BJ (cell line): ENCODE results near the gene ZC3H7A. TPM values are rescaled to one million over a fixed set of nuclear protein-coding genes. Genes with fewer than 3 reads are reported as not detected.

ENCODE experiments used
- CTCF ChIA-PET: fragments of 350-600 bp; formaldehyde crosslinking; extraction: SDS; loops from one replicate; lab custom pipeline; 2021; ENCODE audit warnings: antibody characterized with exemption, inconsistent platforms; lab: Yijun Ruan, JAX
- POLR2A ChIA-PET: fragments of 300-600 bp; sonication (Branson Sonifier 250); formaldehyde crosslinking; extraction: SDS; loops from one replicate; lab custom pipeline; 2021; ENCODE audit warnings: antibody characterized with exemption; lab: Charles Lee
- DNase-seq: peaks from one replicate; pipeline ENCODE4 v3.0.0-alpha.2; 2011; ENCODE audit warnings: low read depth
- H3K27me3 ChIP-seq: 2 replicates; pipeline ENCODE4 v1.6.0; 2011; ENCODE audit warnings: low read length; ENCODE audit not compliant: control insufficient read depth, insufficient read depth
- H3K36me3 ChIP-seq: 2 replicates; pipeline ENCODE4 v1.5.1; 2011; ENCODE audit warnings: low read length; ENCODE audit not compliant: control insufficient read depth, insufficient read depth
- H3K4me3 ChIP-seq: 2 replicates; pipeline ENCODE4 v1.5.1; 2011; ENCODE audit warnings: low read depth, mild to moderate bottlenecking, control low read depth, low read length
- polyA plus RNA-seq: library from polyadenylated mRNA; depleted of rRNA; stranded (reverse); fragments of >200 nt; gene quantifications from 2 replicates; pipeline ENCODE4 v1.2.3, GENCODE V29; 2011
- TF ChIP-seq, protein P1 (sequence below): IDR thresholded peaks from 2 replicates; pipeline ENCODE4 v1.5.1; 2011; ENCODE audit warnings: low read depth, mild to moderate bottlenecking, control low read depth, inconsistent platforms, low read length, moderate library complexity; ENCODE audit not compliant: insufficient read depth

ZC3H7A gene
- polyA plus RNA-seq, 1 experiment: 30.4 TPM

DNA sequence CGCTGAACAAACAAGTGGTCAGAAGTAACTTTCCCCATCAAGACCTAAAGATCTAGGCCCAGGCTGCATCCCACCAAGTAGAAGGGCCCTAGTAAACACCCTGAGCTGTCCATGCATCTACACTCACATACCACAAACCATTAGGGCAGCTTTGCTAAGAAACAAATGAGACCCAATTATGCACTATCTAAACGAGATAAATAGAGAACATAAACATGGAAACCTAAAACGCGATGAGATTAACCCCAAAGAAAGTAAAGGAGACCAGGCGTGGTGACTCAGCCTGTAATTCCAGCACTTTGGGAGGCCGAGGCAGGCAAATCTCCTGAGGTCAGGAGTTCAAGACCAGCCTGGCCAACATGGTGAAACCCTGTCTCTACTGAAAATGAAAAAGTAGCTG is 60.2 kb downstream of the ZC3H7A start:
- TF ChIP-seq, protein P1, sequence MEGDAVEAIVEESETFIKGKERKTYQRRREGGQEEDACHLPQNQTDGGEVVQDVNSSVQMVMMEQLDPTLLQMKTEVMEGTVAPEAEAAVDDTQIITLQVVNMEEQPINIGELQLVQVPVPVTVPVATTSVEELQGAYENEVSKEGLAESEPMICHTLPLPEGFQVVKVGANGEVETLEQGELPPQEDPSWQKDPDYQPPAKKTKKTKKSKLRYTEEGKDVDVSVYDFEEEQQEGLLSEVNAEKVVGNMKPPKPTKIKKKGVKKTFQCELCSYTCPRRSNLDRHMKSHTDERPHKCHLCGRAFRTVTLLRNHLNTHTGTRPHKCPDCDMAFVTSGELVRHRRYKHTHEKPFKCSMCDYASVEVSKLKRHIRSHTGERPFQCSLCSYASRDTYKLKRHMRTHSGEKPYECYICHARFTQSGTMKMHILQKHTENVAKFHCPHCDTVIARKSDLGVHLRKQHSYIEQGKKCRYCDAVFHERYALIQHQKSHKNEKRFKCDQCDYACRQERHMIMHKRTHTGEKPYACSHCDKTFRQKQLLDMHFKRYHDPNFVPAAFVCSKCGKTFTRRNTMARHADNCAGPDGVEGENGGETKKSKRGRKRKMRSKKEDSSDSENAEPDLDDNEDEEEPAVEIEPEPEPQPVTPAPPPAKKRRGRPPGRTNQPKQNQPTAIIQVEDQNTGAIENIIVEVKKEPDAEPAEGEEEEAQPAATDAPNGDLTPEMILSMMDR: no peak
- no peak for DNase-seq
- H3K36me3 ChIP-seq: peaks cover 7% of the 10 kb centered on the region
- H3K4me3 ChIP-seq: no peak overlapping the region
- H3K27me3 ChIP-seq: no peaks in the 10 kb centered on the region
- ChIA-PET POLR2A (no interaction called here), CTCF (interaction anchor here (1.8 to 3.4 kb wide), 2 partner anchors 22 to 60 kb away, joined by 5 to 12 read pairs; partner anchors contain the start of gene ZC3H7A)

- ChIA-PET POLR2A (no interaction called here), CTCF (interaction anchor here (1.8 to 3.4 kb wide), 2 partner anchors 21 to 61 kb away, joined by 5 to 12 read pairs; partner anchors contain the start of gene ZC3H7A)
- no peak overlapping the region for H3K4me3 ChIP-seq
- no peaks in the 10 kb centered on the region for H3K27me3 ChIP-seq
- peaks cover 7% of the 10 kb centered on the region for H3K36me3 ChIP-seq
- DNase-seq: no peak
- TF ChIP-seq, protein P1: no peak
Observed at GRCh38 chr16:11735787-11736186, 61.3 kb downstream of the ZC3H7A start.

- TF ChIP-seq, protein P1: no peak
- Histone ChIP-seq H3K27me3 (no peaks in the 10 kb centered on the region), H3K4me3 (no peak overlapping the region), H3K36me3 (peaks cover 9% of the 10 kb centered on the region)
- CTCF ChIA-PET: interaction anchor here (0.8 kb wide), 1 partner anchor 333 kb away, joined by 3 read pairs; no protein-coding TSS in a partner anchor
- POLR2A ChIA-PET: no interaction called here
- no peak for DNase-seq
Observed at GRCh38 chr16:11734653-11735043, 62.4 kb downstream of the ZC3H7A start.

DNA sequence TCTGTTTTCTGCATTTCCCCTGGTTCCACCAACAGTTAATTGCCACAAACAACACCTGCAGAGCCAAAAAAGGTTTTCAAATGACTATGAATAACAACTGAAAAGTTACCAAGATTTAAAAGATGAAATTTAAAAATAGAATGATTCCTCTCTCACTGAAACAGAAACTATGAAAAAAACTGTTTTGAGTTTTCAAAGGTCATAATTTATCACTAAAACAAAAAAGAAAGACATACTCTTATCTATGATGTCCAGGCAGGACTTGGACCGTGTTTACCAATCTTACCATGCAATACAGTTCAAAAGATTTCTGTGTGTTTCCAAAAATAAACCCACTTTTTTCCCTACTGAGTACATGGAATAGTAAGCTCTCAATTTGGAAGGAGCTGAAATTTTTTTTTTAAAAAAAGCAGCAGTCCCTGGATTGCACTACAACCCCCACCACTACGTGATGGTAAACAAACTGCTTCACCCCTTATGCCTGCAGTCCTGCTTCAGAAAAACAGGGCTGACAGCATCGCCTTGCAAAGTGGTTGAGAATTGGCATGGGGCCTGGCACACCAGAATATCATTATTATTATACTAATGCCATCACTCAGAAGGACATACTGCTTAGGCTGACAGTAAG is 62.9 kb downstream of the ZC3H7A start:
- ChIA-PET CTCF (interaction anchor here (0.8 to 1.2 kb wide), 3 partner anchors 9 to 770 kb away, joined by 3 read pairs; no protein-coding TSS in a partner anchor), POLR2A (no interaction called here)
- Histone ChIP-seq H3K36me3 (peaks cover 10% of the 10 kb centered on the region), H3K27me3 (no peaks in the 10 kb centered on the region), H3K4me3 (no peak overlapping the region)
- no peak for DNase-seq
- TF ChIP-seq, protein P1: no peak

DNA sequence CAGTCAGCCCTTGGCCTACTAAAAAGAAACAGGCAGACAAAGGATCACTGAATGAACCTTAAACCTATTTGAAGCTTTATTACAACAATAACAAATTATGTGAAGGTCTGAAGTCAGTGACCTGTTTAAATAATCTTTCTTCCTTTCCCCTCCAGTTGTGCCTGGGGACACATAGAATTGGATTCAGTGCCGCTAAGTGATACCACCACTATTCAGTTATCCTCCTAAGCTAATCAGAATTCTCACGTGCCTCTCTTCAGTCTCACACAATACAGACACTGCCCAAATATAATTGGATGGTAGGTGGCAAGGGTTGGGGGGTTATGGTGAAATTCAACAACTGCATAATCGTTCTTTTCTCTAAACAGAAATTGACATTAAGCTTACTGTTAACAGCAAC is 65.8 kb downstream of the ZC3H7A start:
- H3K4me3 ChIP-seq: no peak overlapping the region
- ChIA-PET CTCF (interaction anchor here (1.8 kb wide), 1 partner anchor 767 kb away, joined by 5 read pairs; no protein-coding TSS in a partner anchor), POLR2A (no interaction called here)
- peaks cover 10% of the 10 kb centered on the region for H3K36me3 ChIP-seq
- TF ChIP-seq, protein P1: no peak
- DNase-seq: no peak
- H3K27me3 ChIP-seq: no peaks in the 10 kb centered on the region
